HK-2 (cell line): ENCODE results near the gene SMARCD3.
A peak's percentile ranks its signal among the peaks of the same experiment; 100 is the strongest.

Source experiments
- DNase-seq: peaks from one replicate; pipeline ENCODE4 v3.0.0-alpha.2; 2018; ENCODE audit not compliant: unreplicated experiment

SMARCD3 gene

GRCh38 chr7:151249034-151249731 is 689 bp upstream of the SMARCD3 start:
- DNase-seq, result peak; percentile 67

GRCh38 chr7:151247611-151248345 is 716 bp downstream of the SMARCD3 start:
- no peak for DNase-seq

- DNase-seq, result no peak
Measured at GRCh38 chr7:151246851-151247580, 1.5 kb downstream of the SMARCD3 start.

- no peak for DNase-seq
Measured at GRCh38 chr7:151246102-151246850, 2.2 kb downstream of the SMARCD3 start.

- no peak for DNase-seq
Measured at GRCh38 chr7:151245360-151246101, 3.0 kb downstream of the SMARCD3 start.

- DNase-seq, result no peak
Measured at GRCh38 chr7:151244841-151245346, 3.6 kb downstream of the SMARCD3 start.

- DNase-seq, result peak; percentile 46
Measured at GRCh38 chr7:151244196-151244840, 4.2 kb downstream of the SMARCD3 start.

GRCh38 chr7:151243408-151244195 is 4.9 kb downstream of the SMARCD3 start:
- DNase-seq, result no peak

- no peak for DNase-seq
Measured at GRCh38 chr7:151243045-151243349, 5.5 kb downstream of the SMARCD3 start.

GRCh38 chr7:151242159-151243044 is 6.1 kb downstream of the SMARCD3 start:
- DNase-seq, result no peak

GRCh38 chr7:151241755-151242096 is 6.8 kb downstream of the SMARCD3 start:
- no peak for DNase-seq

GRCh38 chr7:151240942-151241754 is 7.3 kb downstream of the SMARCD3 start:
- no peak for DNase-seq

- no peak for DNase-seq
Measured at GRCh38 chr7:151240536-151240935, 8.0 kb downstream of the SMARCD3 start.

- DNase-seq, result no peak
Measured at GRCh38 chr7:151239837-151240459, 8.5 kb downstream of the SMARCD3 start.

GRCh38 chr7:151238924-151239836 is 9.3 kb downstream of the SMARCD3 start:
- DNase-seq, result no peak

GRCh38 chr7:151238190-151238810 is 10.2 kb downstream of the SMARCD3 start:
- no peak for DNase-seq
